Measurements from ENCODE around the gene IQUB. TPM values are rescaled to one million over a fixed set of nuclear protein-coding genes. Genes with fewer than 3 reads are reported as not detected.
A peak's percentile ranks its signal among the peaks of the same experiment; 100 is the strongest.

Gene IQUB
- total RNA-seq, 2 donors from 2014 or later: 0.16 to 0.34 TPM

DNA sequence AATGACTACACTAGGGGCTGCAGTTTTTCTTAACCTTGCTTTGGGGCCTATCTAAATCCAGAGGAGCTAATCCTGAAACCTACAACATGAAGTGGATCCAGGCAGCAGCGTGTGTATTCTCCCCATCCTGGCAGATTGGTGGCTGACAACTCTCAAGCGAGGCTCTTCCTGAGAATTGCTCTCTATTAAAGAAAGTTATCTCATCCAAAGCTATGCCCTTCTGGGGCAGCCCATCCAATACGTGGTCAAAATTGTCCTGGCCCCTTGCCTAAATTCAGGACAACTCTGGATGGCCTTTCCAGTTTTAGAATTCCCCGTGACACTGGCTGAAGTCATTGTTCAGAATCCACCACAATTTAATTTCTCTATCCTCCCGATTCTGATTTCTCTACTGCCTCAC, 66.1 kb downstream of the IQUB start:
- DNase-seq (ENCODE audit: low spot score in 2 of 2) (no peak), ATAC-seq (no peak)
- no peaks in the 10 kb centered on the region for H3K9me3 Mint-ChIP-seq
- H3K36me3 Mint-ChIP-seq: no peaks in the 10 kb centered on the region
- H3K27ac Mint-ChIP-seq: no peak overlapping the region

DNA sequence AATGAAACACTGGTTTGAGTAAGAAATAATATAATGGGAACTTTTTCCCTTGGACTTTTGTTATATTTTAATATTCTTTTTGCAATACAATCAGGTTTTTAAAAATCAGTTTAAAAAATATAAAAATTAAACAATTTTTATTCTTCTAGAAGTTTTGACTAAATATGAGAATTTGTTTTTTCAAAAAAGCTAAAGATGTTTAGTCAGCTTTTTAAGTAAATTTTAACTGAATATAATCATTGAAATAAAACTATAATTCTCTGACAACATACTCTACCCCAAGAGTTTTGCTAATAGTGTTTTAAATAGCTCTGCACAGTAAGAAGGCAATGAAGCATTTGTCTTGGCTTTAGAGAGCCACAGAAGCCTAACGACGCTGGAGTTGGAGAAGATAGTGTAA, 70.5 kb downstream of the IQUB start:
- DNase-seq (ENCODE audit: low spot score in 2 of 2) (no peak), ATAC-seq (no peak)

GRCh38 chr7:123460616-123461015, 73.8 kb downstream of the IQUB start:
- Mint-ChIP-seq H3K9me3 (no peaks in the 10 kb centered on the region), H3K27ac (no peak overlapping the region), H3K36me3 (no peaks in the 10 kb centered on the region)
- no peak for DNase-seq (ENCODE audit: low spot score in 2 of 2)
- ATAC-seq: no peak

More for the DNA sequence above, 70.5 kb downstream of the IQUB start:
- H3K27ac Mint-ChIP-seq: no peak overlapping the region
- H3K9me3 Mint-ChIP-seq: no peaks in the 10 kb centered on the region
- H3K36me3 Mint-ChIP-seq: no peaks in the 10 kb centered on the region

DNA sequence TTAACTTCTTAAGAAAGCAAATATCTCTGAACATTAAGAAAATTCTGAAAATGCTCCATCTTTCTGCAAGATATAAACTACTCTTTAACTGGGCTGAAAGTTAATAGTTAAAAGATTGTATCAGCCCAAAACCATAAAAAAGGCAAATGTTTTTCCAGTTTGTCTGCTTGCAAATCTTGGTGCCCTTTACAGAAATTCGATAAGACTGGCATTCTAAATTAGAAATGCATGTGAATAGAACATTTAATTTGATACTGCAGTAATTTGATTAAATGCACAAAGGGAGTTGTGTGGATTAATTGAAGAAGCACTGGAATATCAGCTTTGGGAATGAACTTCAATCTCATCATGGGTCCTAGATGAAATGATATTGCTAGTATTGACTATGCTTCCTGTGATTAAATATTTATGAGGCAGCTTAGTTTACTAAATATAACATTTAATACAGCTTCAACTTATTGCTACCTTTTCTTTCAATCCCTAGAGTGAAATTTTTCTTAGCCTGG, 78.4 kb downstream of the IQUB start:
- Mint-ChIP-seq H3K9me3 (peaks cover 7 to 9% of the 10 kb centered on the region in 2 donors), H3K36me3 (peaks cover 7% of the 10 kb centered on the region in 2 donors)
- no peak for DNase-seq (ENCODE audit: low spot score in 2 of 2)

GRCh38 chr7:123440101-123440548, 94.3 kb downstream of the IQUB start:
- ATAC-seq (no peak), DNase-seq (ENCODE audit: low spot score in 2 of 2) (no peak)
- Mint-ChIP-seq H3K9me3 (peaks cover 0 to 7% of the 10 kb centered on the region in 2 donors), H3K27ac (no peak overlapping the region), H3K36me3 (no peaks in the 10 kb centered on the region)

More for the DNA sequence above, 78.4 kb downstream of the IQUB start:
- no peak for ATAC-seq
- H3K27ac Mint-ChIP-seq: no peak overlapping the region

DNA sequence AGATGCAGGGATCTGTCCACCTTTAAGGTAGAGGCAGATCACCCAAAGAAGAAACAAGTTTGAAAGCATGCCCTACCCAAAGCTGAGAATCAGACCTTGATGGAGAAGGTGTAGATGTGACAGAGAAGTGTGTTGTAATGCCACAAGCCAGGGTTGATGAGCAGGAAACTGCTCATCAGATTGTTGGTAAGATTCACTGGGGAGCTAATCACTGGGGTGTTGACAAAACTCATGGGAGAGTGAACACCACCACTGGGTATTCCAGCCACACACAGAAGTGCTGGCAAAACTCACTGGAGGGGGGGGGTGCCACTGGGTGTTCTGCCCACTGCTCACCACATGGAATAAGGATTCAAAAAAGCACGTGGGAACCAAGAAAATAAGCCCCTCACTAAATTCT, 95.2 kb downstream of the IQUB start:
- ATAC-seq: no peak
- no peaks in the 10 kb centered on the region for H3K36me3 Mint-ChIP-seq
- H3K9me3 Mint-ChIP-seq: peaks cover 0 to 7% of the 10 kb centered on the region in 2 donors

DNA sequence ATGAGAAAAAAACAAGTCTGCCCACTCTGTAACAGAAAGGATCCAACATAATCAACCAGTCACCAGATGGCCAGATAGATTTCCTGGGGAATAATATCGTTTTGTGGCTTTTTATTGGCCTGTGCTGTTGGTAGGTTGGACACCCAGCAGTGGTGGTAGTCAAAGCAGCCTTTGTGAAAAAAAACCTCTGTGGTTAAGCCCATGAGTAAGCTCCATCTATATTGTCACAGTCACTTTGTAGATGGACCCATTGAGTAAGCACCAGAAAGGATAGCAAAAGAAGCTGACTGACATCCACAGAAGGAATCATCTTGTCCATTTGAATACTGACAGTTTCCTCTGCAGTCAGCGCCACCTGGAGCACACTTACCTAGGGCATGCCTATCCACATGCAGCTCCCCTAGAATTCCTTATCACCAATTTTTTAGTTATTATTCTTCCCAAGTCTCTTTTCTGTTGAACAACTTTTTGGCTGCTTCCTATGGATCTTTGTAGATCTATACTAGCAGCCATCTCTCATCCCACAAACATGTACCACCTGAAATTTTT, 96.9 kb downstream of the IQUB start:
- no peak overlapping the region for H3K27ac Mint-ChIP-seq
- ATAC-seq (peak in 1 of 2 donors; percentile 53), DNase-seq (ENCODE audit: low spot score in 2 of 2) (no peak)
- H3K36me3 Mint-ChIP-seq: no peaks in the 10 kb centered on the region
- H3K9me3 Mint-ChIP-seq: no peaks in the 10 kb centered on the region

More for the DNA sequence above, 95.2 kb downstream of the IQUB start:
- no peak overlapping the region for H3K27ac Mint-ChIP-seq
- no peak for DNase-seq (ENCODE audit: low spot score in 2 of 2)

DNA sequence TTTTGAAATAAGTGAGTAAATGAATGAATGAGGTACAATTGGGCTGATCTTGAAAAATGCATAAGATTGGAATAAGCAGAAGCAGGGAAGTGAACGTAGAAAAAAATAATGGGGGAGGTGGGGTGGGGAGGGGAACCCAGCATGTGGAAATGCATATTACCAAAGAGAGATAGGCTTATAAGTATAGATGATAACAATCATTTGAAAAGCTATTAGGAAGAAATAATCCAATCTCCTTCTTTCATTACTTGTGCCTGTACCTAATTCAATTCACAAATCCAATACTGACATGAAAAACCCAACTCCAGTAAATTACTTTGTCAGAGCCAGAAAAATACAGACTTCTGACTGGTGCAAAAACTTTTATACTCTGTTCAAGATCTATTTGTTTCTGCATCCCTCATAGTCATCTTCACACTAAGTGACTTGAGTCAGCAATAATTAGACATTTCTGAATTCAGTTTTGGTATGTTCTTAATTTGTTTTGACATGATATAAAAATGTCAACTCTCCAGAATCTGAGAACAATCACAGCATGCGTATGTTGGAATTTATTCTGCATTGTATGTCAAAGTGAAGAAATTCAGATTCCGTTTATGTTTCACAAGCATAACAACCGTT, 99.2 kb downstream of the IQUB start:
- no peak for ATAC-seq

GRCh38 chr7:123433665-123434064, 100.7 kb downstream of the IQUB start:
- H3K36me3 Mint-ChIP-seq: no peaks in the 10 kb centered on the region
- DNase-seq (ENCODE audit: low spot score in 2 of 2) (no peak), ATAC-seq (no peak)
- H3K9me3 Mint-ChIP-seq: no peaks in the 10 kb centered on the region
- no peak overlapping the region for H3K27ac Mint-ChIP-seq

More for the DNA sequence above, 99.2 kb downstream of the IQUB start:
- Mint-ChIP-seq H3K9me3 (no peaks in the 10 kb centered on the region), H3K36me3 (no peaks in the 10 kb centered on the region), H3K27ac (no peak overlapping the region)
- no peak for DNase-seq (ENCODE audit: low spot score in 2 of 2)

GRCh38 chr7:123432601-123433000, 101.8 kb downstream of the IQUB start:
- no peak for DNase-seq (ENCODE audit: low spot score in 2 of 2)
- ATAC-seq: peak in 1 of 2 donors; percentile 34
- Mint-ChIP-seq H3K27ac (no peak overlapping the region), H3K9me3 (peaks cover 0 to 4% of the 10 kb centered on the region in 2 donors), H3K36me3 (no peaks in the 10 kb centered on the region)

- ATAC-seq (no peak), DNase-seq (ENCODE audit: low spot score in 2 of 2) (no peak)
- no peaks in the 10 kb centered on the region for H3K36me3 Mint-ChIP-seq
- H3K9me3 Mint-ChIP-seq: peaks cover 0 to 4% of the 10 kb centered on the region in 2 donors
- H3K27ac Mint-ChIP-seq: no peak overlapping the region
Observed at GRCh38 chr7:123431075-123431614, 103.2 kb downstream of the IQUB start.

DNA sequence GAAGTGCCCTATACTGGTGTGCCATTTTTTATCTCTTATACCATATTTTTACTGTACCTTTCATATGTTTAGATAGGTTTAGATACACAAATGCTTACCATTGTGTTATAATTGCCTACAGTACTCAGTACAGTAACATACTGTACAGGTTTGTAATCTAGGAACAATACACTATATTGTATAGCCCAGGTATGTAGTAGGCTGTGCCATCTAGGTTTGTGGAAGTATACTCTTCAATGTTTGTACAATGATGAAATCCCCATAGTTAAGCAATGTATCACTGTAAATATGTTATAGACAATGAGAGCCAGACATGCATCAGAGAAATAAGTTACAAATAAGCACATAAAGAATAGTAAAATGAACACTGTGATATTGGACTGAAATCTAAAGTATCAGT, 109.1 kb downstream of the IQUB start:
- DNase-seq (ENCODE audit: low spot score in 2 of 2) (no peak), ATAC-seq (no peak)
- Mint-ChIP-seq H3K9me3 (peaks cover 9 to 12% of the 10 kb centered on the region in 2 donors), H3K36me3 (no peaks in the 10 kb centered on the region), H3K27ac (no peak overlapping the region)

DNA sequence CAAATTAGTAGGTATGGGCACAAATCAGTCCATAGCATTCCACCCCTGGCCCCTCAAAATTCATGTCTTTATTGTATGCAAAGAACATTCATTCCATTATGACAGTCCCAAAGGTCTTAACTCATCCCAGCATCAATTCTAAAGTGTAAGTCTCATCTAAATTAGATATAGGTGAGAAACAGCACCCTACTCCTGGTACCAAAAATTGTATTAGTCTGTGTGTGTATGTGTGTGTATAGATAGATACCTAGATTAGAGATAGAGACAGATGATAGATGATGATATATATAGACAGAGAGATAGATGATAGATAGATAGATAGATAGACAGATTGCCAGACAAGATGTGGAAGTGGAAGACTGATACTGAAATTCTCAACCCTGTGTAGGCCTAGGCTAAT, 109.9 kb downstream of the IQUB start:
- ATAC-seq: no peak
- H3K36me3 Mint-ChIP-seq: no peaks in the 10 kb centered on the region
- H3K9me3 Mint-ChIP-seq: peaks cover 9 to 12% of the 10 kb centered on the region in 2 donors
- no peak for DNase-seq (ENCODE audit: low spot score in 2 of 2)
- no peak overlapping the region for H3K27ac Mint-ChIP-seq

DNA sequence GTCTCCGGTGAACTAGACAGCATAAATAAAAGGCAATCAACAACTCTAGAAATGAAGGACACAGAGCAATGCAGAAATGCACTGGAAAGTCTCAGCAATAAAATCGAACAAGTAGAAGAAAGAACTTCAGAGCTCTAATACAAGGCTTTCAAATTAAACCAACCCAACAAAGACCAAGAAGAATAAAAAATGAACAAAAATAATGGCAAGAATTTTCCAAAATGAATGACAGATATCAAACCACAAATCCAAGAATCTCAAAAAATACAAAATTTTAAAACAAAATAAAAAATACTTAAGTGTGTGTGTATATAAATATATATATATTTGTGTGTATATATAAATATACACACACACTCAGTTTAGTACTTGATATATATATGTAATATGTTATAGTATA, 110.8 kb downstream of the IQUB start:
- peaks cover 0 to under 1% of the 10 kb centered on the region in 2 donors for H3K36me3 Mint-ChIP-seq
- DNase-seq (ENCODE audit: low spot score in 2 of 2): no peak
- no peak for ATAC-seq
- H3K27ac Mint-ChIP-seq: no peak overlapping the region
- peaks cover 11 to 12% of the 10 kb centered on the region in 2 donors for H3K9me3 Mint-ChIP-seq

GRCh38 chr7:123417580-123417979, 116.8 kb downstream of the IQUB start:
- H3K27ac Mint-ChIP-seq: no peak overlapping the region
- H3K9me3 Mint-ChIP-seq: peaks cover 3 to 4% of the 10 kb centered on the region in 2 donors
- ATAC-seq: no peak
- peaks cover 0 to 14% of the 10 kb centered on the region in 2 donors for H3K36me3 Mint-ChIP-seq
- DNase-seq (ENCODE audit: low spot score in 2 of 2): no peak

DNA sequence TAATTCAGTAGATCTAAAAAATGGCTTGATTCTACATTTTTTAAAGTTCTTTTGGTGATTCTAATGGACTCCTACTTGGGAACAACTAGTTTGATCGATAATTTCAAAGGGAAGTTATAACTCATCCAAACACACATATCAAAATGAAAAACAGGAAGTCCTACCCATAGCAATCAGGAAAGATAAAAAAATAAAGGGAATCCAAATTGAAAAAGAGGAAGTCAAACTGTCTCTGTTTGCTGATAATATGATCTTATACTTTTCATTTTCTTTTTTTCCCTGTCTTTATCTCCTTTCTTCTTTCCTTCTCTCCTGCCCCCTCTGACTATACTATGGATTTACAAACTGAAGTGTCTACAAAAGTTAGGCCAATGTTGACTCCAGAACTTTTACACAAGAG, 118.8 kb downstream of the IQUB start:
- no peak overlapping the region for H3K27ac Mint-ChIP-seq
- no peak for DNase-seq (ENCODE audit: low spot score in 2 of 2)
- peaks cover 3 to 4% of the 10 kb centered on the region in 2 donors for H3K9me3 Mint-ChIP-seq
- H3K36me3 Mint-ChIP-seq: peaks cover 0 to 14% of the 10 kb centered on the region in 2 donors
- ATAC-seq: no peak

- Mint-ChIP-seq H3K9me3 (no peaks in the 10 kb centered on the region), H3K27ac (no peak overlapping the region), H3K36me3 (no peaks in the 10 kb centered on the region)
- no peak for ATAC-seq
- no peak for DNase-seq (ENCODE audit: low spot score in 2 of 2)
Observed at GRCh38 chr7:123410273-123410904, 124.0 kb downstream of the IQUB start.
